Superior temporal gyrus (tissue), 1 donor: Measurements from ENCODE around the gene ITFG1.
"Not testable (repeated sequence)": the region's sequence is repeated elsewhere in the genome, so short reads cannot be mapped to it uniquely, and the experiment has no call there.

Experiments
- DNase-seq: peaks from one replicate; pipeline ENCODE4 v3.0.0-alpha.2; 2016; ENCODE audit errors: extremely low spot score

ITFG1 gene

GRCh38 chr16:47156680-47157215 lies 304.1 kb downstream of the ITFG1 start:
- no peak for DNase-seq

GRCh38 chr16:47152501-47152900 lies 308.4 kb downstream of the ITFG1 start:
- DNase-seq, result not testable (repeated sequence)

- no peak for DNase-seq
Measured at GRCh38 chr16:47150067-47150466, 310.8 kb downstream of the ITFG1 start.

GRCh38 chr16:47144559-47144877 lies 316.3 kb downstream of the ITFG1 start:
- DNase-seq, result no peak

- no peak for DNase-seq
Measured at GRCh38 chr16:47143677-47144558, 316.9 kb downstream of the ITFG1 start, which contains the start of gene NETO2. NETO2 (minus strand) TSS chr16:47143945; CDS start chr16:47143612, 333 bp downstream.

GRCh38 chr16:47142821-47143676 lies 317.8 kb downstream of the ITFG1 start:
- DNase-seq, result no peak

GRCh38 chr16:47142486-47142820 lies 318.4 kb downstream of the ITFG1 start:
- peak; percentile 51 for DNase-seq

GRCh38 chr16:47141773-47142485 lies 318.9 kb downstream of the ITFG1 start:
- peak; percentile 94 for DNase-seq

- no peak for DNase-seq
Measured at GRCh38 chr16:47140686-47141085, 320.2 kb downstream of the ITFG1 start.

- no peak for DNase-seq
Measured at GRCh38 chr16:47139561-47140185, 321.2 kb downstream of the ITFG1 start.

GRCh38 chr16:47137925-47138324 lies 322.9 kb downstream of the ITFG1 start:
- not testable (repeated sequence) for DNase-seq

GRCh38 chr16:47136099-47136842 lies 324.6 kb downstream of the ITFG1 start:
- no peak for DNase-seq

GRCh38 chr16:47134550-47134949 lies 326.3 kb downstream of the ITFG1 start:
- DNase-seq, result no peak

GRCh38 chr16:47132308-47132707 lies 328.6 kb downstream of the ITFG1 start:
- no peak for DNase-seq

- no peak for DNase-seq
Measured at GRCh38 chr16:47129755-47130435, 331.0 kb downstream of the ITFG1 start.

- no peak for DNase-seq
Measured at GRCh38 chr16:47127541-47127940, 333.3 kb downstream of the ITFG1 start.

GRCh38 chr16:47125757-47126156 lies 335.1 kb downstream of the ITFG1 start:
- no peak for DNase-seq

- no peak for DNase-seq
Measured at GRCh38 chr16:47113130-47113529, 347.7 kb downstream of the ITFG1 start.

- DNase-seq, result no peak
Measured at GRCh38 chr16:47110939-47111338, 349.9 kb downstream of the ITFG1 start.

GRCh38 chr16:47109361-47109760 lies 351.5 kb downstream of the ITFG1 start:
- no peak for DNase-seq
